ENCODE data around the gene RP2.
A peak's percentile ranks its signal among the peaks of the same experiment; 100 is the strongest.

RP2 gene

GRCh38 chrX:46836701-46837557, at the start of gene RP2:
TSS of gene RP2 (plus strand) at chrX:46837043. CDS start at chrX:46837101, 58 bp downstream.
- H3K9me3 ChIP-seq (ENCODE audit: control insufficient read depth in 1 of 2, low read length in 2 of 2) = no peaks in the 10 kb centered on the region
- H3K27ac ChIP-seq (ENCODE audit: low read length) = peak within 1 kb of the TSS; percentile 94
- H3K27me3 ChIP-seq (ENCODE audit: low read depth, low read length) = no peaks in the 10 kb centered on the region
- peaks cover 3 to 5% of the 10 kb centered on the region in 2 donors for H3K4me1 ChIP-seq (ENCODE audit: control insufficient read depth in 1 of 2, insufficient read depth in 2 of 2, low read length in 2 of 2)
- peaks cover 0 to 7% of the 10 kb centered on the region in 2 donors for H3K36me3 ChIP-seq (ENCODE audit: control insufficient read depth in 1 of 2, insufficient read depth in 2 of 2, low read length in 2 of 2)
- H3K4me3 ChIP-seq (ENCODE audit: low read depth in 1 of 2, low read length in 2 of 2) = peak within 1 kb of the TSS; percentile 74 to 83

GRCh38 chrX:46788902-46789301, 47.9 kb upstream of the RP2 start:
- H3K27ac ChIP-seq (ENCODE audit: low read length) = no peak overlapping the region
- H3K4me1 ChIP-seq (ENCODE audit: control insufficient read depth in 1 of 2, insufficient read depth in 2 of 2, low read length in 2 of 2) = peaks cover 0 to 4% of the 10 kb centered on the region in 2 donors
- no peaks in the 10 kb centered on the region for H3K27me3 ChIP-seq (ENCODE audit: low read depth, low read length)
- H3K9me3 ChIP-seq (ENCODE audit: control insufficient read depth in 1 of 2, low read length in 2 of 2) = no peaks in the 10 kb centered on the region
- no peak overlapping the region for H3K4me3 ChIP-seq (ENCODE audit: low read depth in 1 of 2, low read length in 2 of 2)
- H3K36me3 ChIP-seq (ENCODE audit: control insufficient read depth in 1 of 2, insufficient read depth in 2 of 2, low read length in 2 of 2) = no peaks in the 10 kb centered on the region

GRCh38 chrX:46791927-46792809, 44.7 kb upstream of the RP2 start:
- Histone ChIP-seq H3K36me3 (ENCODE audit: control insufficient read depth in 1 of 2, insufficient read depth in 2 of 2, low read length in 2 of 2) (no peaks in the 10 kb centered on the region), H3K27me3 (ENCODE audit: low read depth, low read length) (no peaks in the 10 kb centered on the region), H3K27ac (ENCODE audit: low read length) (peak overlapping the region; percentile 63), H3K4me1 (ENCODE audit: control insufficient read depth in 1 of 2, insufficient read depth in 2 of 2, low read length in 2 of 2) (peaks cover 0 to 4% of the 10 kb centered on the region in 2 donors), H3K9me3 (ENCODE audit: control insufficient read depth in 1 of 2, low read length in 2 of 2) (no peaks in the 10 kb centered on the region), H3K4me3 (ENCODE audit: low read depth in 1 of 2, low read length in 2 of 2) (no peak overlapping the region)

- Histone ChIP-seq H3K27me3 (ENCODE audit: low read depth, low read length) (no peaks in the 10 kb centered on the region), H3K9me3 (ENCODE audit: control insufficient read depth in 1 of 2, low read length in 2 of 2) (no peaks in the 10 kb centered on the region), H3K36me3 (ENCODE audit: control insufficient read depth in 1 of 2, insufficient read depth in 2 of 2, low read length in 2 of 2) (no peaks in the 10 kb centered on the region), H3K4me1 (ENCODE audit: control insufficient read depth in 1 of 2, insufficient read depth in 2 of 2, low read length in 2 of 2) (peaks cover 0 to 4% of the 10 kb centered on the region in 2 donors), H3K4me3 (ENCODE audit: low read depth in 1 of 2, low read length in 2 of 2) (no peak overlapping the region), H3K27ac (ENCODE audit: low read length) (peak overlapping the region; percentile 51)
Measured at GRCh38 chrX:46792810-46793188, 44.0 kb upstream of the RP2 start.

- H3K4me1 ChIP-seq (ENCODE audit: control insufficient read depth in 1 of 2, insufficient read depth in 2 of 2, low read length in 2 of 2) = peaks cover 0 to 4% of the 10 kb centered on the region in 2 donors
- H3K9me3 ChIP-seq (ENCODE audit: control insufficient read depth in 1 of 2, low read length in 2 of 2) = no peaks in the 10 kb centered on the region
- no peaks in the 10 kb centered on the region for H3K27me3 ChIP-seq (ENCODE audit: low read depth, low read length)
- H3K27ac ChIP-seq (ENCODE audit: low read length) = peak overlapping the region; percentile 51
- no peaks in the 10 kb centered on the region for H3K36me3 ChIP-seq (ENCODE audit: control insufficient read depth in 1 of 2, insufficient read depth in 2 of 2, low read length in 2 of 2)
- H3K4me3 ChIP-seq (ENCODE audit: low read depth in 1 of 2, low read length in 2 of 2) = no peak overlapping the region
Measured at GRCh38 chrX:46793386-46794143, 43.3 kb upstream of the RP2 start.

- Histone ChIP-seq H3K27ac (ENCODE audit: low read length) (no peak overlapping the region), H3K9me3 (ENCODE audit: control insufficient read depth in 1 of 2, low read length in 2 of 2) (no peaks in the 10 kb centered on the region), H3K27me3 (ENCODE audit: low read depth, low read length) (no peaks in the 10 kb centered on the region), H3K36me3 (ENCODE audit: control insufficient read depth in 1 of 2, insufficient read depth in 2 of 2, low read length in 2 of 2) (no peaks in the 10 kb centered on the region), H3K4me1 (ENCODE audit: control insufficient read depth in 1 of 2, insufficient read depth in 2 of 2, low read length in 2 of 2) (peaks cover 0 to 4% of the 10 kb centered on the region in 2 donors), H3K4me3 (ENCODE audit: low read depth in 1 of 2, low read length in 2 of 2) (no peak overlapping the region)
Measured at GRCh38 chrX:46796574-46797191, 40.2 kb upstream of the RP2 start.

GRCh38 chrX:46803140-46803539, 33.7 kb upstream of the RP2 start:
- H3K27ac ChIP-seq (ENCODE audit: low read length) = no peak overlapping the region
- H3K4me1 ChIP-seq (ENCODE audit: control insufficient read depth in 1 of 2, insufficient read depth in 2 of 2, low read length in 2 of 2) = no peaks in the 10 kb centered on the region

GRCh38 chrX:46805270-46805669, 31.6 kb upstream of the RP2 start:
- Histone ChIP-seq H3K36me3 (ENCODE audit: control insufficient read depth in 1 of 2, insufficient read depth in 2 of 2, low read length in 2 of 2) (no peaks in the 10 kb centered on the region), H3K4me1 (ENCODE audit: control insufficient read depth in 1 of 2, insufficient read depth in 2 of 2, low read length in 2 of 2) (no peaks in the 10 kb centered on the region), H3K27me3 (ENCODE audit: low read depth, low read length) (no peaks in the 10 kb centered on the region), H3K4me3 (ENCODE audit: low read depth in 1 of 2, low read length in 2 of 2) (no peak overlapping the region), H3K9me3 (ENCODE audit: control insufficient read depth in 1 of 2, low read length in 2 of 2) (no peaks in the 10 kb centered on the region), H3K27ac (ENCODE audit: low read length) (no peak overlapping the region)

More at GRCh38 chrX:46803140-46803539, 33.7 kb upstream of the RP2 start:
- no peaks in the 10 kb centered on the region for H3K9me3 ChIP-seq (ENCODE audit: control insufficient read depth in 1 of 2, low read length in 2 of 2)
- no peaks in the 10 kb centered on the region for H3K36me3 ChIP-seq (ENCODE audit: control insufficient read depth in 1 of 2, insufficient read depth in 2 of 2, low read length in 2 of 2)
- no peak overlapping the region for H3K4me3 ChIP-seq (ENCODE audit: low read depth in 1 of 2, low read length in 2 of 2)
- H3K27me3 ChIP-seq (ENCODE audit: low read depth, low read length) = no peaks in the 10 kb centered on the region

- H3K27me3 ChIP-seq (ENCODE audit: low read depth, low read length) = no peaks in the 10 kb centered on the region
- no peak overlapping the region for H3K27ac ChIP-seq (ENCODE audit: low read length)
- H3K4me3 ChIP-seq (ENCODE audit: low read depth in 1 of 2, low read length in 2 of 2) = no peak overlapping the region
- no peaks in the 10 kb centered on the region for H3K36me3 ChIP-seq (ENCODE audit: control insufficient read depth in 1 of 2, insufficient read depth in 2 of 2, low read length in 2 of 2)
- H3K9me3 ChIP-seq (ENCODE audit: control insufficient read depth in 1 of 2, low read length in 2 of 2) = no peaks in the 10 kb centered on the region
- no peaks in the 10 kb centered on the region for H3K4me1 ChIP-seq (ENCODE audit: control insufficient read depth in 1 of 2, insufficient read depth in 2 of 2, low read length in 2 of 2)
Measured at GRCh38 chrX:46811121-46811520, 25.7 kb upstream of the RP2 start.

- Histone ChIP-seq H3K27me3 (ENCODE audit: low read depth, low read length) (no peaks in the 10 kb centered on the region), H3K36me3 (ENCODE audit: control insufficient read depth in 1 of 2, insufficient read depth in 2 of 2, low read length in 2 of 2) (no peaks in the 10 kb centered on the region), H3K4me3 (ENCODE audit: low read depth in 1 of 2, low read length in 2 of 2) (no peak overlapping the region), H3K9me3 (ENCODE audit: control insufficient read depth in 1 of 2, low read length in 2 of 2) (no peaks in the 10 kb centered on the region), H3K4me1 (ENCODE audit: control insufficient read depth in 1 of 2, insufficient read depth in 2 of 2, low read length in 2 of 2) (no peaks in the 10 kb centered on the region), H3K27ac (ENCODE audit: low read length) (no peak overlapping the region)
Measured at GRCh38 chrX:46812445-46812844, 24.4 kb upstream of the RP2 start.

Data from muscle layer of duodenum (tissue), 2 donors.